Fibroblast of skin of right biceps (primary cell): ENCODE results near the gene CENPT.
"Not testable (repeated sequence)": the region's sequence is repeated elsewhere in the genome, so short reads cannot be mapped to it uniquely, and the experiment has no call there.

Experiments
- DNase-seq: peaks from one replicate; pipeline ENCODE4 v3.0.0-alpha.2; 2013

Gene CENPT

DNA sequence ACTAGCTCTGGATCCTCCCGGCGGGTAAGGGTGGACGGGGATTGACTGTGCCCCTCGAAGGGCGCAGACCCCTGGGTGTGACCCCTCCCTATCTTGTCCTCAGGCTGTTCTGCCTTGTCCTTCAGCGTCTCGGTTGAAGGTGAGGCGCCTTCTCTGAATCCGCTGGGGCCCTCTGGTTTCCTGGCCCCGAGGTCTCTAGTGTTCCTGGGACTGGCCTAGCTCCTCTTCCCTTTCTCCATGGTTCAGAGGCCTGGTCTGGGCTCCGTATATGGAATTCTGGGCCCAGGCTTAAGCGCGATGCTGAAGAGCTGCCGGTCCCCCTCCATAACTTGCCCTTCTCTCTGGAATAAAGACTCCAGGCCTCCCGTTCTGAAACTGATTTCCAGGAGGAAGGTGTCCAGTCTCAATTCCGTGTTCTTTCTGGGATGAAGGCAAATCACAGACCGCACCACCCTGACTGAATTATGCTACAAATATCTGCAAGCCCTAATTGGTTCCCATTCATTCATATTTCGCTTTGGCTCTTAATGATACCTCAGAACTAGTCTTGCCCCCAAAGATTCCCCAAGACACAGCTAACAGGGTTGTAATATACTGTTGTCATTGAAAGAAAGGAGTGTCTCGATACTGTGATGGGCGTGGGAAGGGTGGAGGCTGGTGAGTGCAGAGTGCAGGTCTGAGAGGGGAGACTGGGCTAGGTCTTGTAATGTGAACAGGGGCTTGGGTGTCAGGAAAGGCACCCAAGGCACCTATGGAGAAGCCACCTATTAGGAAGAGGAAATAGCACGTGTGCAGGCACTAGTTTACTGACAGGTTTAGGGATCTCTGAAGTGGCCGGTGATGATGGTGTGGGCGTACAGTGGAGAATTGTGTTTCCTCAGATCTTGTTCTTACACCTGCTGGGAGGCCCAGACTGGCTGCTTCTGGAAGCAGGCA lies 26.2 kb upstream of the CENPT start:
- no peak for DNase-seq

DNA sequence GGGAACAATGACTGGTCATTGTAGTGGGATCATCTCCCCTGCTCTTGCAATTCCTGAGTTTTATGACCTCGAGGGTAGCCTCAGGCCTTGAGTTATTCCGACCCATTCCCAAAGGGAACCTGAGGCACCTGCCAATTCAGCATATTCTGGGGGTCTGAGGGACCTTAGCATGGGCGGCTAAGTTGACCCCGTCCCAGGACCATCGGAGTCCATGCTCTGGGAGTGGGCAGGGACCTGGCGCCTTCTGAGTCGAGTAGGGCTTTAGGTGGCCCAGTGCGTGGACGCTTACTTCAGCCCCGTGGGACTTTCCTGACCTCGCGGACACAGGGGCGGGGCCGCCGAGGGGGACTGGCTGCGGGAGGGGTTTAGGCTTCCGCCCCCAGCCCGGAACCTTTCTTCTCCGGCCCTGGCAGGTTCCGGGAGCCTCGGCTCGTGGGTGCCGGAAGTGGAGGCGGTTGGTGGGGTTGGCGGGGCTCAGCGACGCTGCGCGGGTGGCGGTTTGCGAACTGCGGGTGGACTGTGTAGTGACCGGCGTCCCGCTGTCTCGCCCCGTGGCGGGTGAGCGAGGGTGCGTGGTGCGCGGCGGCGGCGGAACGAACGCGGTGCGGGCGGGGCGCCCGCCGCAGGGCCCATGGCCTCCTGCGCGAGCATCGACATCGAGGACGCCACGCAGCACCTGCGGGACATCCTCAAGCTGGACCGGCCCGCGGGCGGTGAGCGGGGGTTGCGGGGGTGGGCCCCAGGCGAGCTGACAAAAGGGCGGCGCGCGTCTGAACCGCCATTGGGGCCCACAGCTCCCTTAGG lies 25.3 kb upstream of the CENPT start, which contains the start of gene EDC4:
TSS of gene EDC4 (plus strand) at position 422 of the 804 bp plus-strand sequence. CDS start at position 632, 210 bp downstream.
- DNase-seq: peak; percentile 72

DNA sequence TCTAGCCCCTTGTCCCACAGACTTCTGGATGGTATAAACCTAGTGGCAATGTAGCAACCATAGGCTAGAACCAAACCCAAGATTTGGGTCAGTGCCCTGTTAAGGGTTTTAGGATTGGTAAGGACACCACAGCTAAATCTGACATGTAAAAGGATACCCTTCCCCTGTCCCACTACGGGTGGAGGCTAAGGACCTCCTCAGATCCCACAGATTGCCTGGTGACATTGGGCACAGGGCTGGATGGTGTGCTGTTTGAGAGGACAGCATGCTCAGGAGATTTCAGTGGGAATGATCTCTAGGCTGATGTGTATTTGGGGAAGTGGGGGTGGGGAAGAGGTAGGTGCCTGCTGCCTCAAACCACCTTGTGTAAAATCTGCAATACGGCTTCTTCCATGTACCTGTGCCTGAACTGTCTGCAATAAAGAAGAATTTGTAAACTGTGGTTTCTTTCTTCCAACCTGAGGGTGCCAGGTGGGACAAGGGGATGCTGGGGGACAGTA lies 24.7 kb upstream of the CENPT start:
- no peak for DNase-seq

DNA sequence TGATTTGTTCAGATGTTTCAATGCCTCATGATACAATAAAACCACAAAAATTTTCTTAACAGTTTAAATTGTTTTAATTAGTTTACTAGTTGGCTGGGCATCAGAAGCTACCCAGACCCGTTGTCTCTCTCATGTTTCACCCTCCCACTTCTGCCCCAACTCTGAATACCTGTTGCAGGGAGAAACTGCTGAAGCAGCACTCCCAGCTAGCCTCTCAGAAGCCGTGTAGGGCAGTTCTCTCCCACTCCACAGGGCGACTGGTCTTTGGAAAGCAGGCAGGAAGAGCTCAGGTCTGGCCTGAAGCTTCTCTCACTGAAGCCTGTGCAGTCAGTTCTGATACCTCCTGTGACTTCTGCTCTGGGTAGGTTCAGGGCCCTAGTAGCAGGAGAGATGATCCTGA lies 23.8 kb upstream of the CENPT start:
- DNase-seq: no peak

DNA sequence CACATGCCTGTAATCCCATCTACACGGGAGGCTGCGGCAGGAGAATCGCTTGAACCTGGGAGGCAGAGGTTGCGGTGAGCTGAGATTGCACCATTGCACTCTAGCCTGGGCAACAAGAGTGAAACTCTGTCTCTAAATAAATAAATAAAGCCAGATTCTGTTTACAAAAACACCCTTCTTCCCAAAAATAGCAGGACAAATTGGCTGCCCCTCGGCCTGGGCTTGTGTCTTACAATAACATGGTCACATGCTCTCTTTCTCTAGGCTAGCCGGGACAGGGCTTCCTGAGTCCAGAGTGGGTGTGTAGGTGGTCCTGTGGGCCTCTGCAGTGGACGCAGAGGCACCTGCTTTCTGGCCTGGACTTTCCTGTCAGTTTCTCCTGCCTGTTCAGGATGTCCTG lies 22.2 kb upstream of the CENPT start:
- no peak for DNase-seq

DNA sequence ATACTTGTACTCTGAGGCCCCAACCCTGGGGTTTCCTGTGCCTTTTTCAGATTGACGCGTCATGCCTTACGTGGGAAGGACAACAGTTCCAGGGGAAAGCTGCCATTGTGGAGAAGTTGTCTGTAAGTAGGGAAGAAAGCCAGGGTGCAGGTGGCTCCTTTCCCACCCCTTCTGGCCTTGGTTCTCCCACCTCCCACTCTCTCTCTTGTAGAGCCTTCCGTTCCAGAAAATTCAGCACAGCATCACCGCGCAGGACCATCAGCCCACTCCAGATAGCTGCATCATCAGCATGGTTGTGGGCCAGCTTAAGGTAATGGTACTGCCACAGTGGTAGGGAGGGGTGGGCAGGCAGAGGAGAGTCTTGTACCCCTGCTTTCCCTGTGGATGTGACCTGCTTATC lies 20.8 kb upstream of the CENPT start:
- DNase-seq: no peak

DNA sequence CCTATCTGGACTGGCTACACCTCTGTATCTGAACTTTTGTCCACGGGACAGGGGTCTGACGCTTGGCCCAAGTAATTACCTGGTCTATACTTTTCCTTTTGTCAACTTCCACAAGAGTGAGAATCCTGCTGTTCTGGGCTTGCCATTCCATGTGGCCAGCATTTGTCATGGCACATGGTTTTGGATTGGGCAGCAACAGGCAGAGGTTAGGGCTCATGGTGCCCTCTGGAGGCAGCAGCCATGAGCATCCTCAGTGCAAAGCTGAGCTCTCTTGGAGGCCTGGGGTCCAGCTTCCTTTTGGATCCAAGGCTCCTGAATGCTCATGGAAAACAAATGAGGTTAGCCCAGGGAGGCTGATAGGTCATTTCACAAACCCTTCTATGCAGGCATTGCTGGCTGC lies 17.8 kb upstream of the CENPT start:
- DNase-seq: peak; percentile 39

DNA sequence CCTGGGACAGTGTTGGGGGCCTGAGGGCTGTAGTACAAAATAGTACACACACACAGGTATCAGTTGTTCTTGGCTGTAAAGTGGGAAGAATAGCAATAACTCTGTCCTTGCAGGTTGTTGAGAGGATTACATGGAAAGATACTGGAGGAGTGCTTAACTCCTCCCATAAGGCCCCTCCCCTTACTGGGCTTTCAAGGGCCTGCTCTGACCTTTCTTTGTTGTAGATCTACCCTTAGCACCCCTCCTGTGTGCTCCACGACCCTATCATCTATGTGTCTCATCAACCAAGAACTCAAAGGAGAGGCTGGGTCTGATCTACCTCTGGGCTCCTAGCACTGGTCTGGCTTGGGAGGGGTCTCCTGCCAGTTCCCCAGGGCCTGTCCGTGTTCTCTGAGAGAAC lies 17.1 kb upstream of the CENPT start:
- no peak for DNase-seq

DNA sequence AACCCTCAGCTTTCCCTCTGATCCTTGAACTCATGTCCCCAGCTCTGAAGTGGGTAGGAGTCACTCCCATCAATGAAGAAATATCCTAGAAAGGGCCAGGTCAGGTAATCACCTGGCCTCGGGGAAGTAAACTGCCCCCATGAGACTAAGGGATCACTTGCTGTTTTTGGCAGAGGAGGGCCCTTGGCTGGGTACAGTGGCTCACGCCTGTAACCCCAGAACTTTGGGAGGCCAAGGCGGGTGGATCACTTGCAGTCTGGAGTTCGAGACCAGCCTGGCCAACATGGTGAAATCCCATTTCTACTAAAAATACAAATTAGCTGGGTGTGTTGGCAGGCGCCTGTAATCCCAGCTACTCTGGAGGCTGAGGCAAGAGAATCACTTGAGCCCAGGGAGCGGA lies 16.6 kb upstream of the CENPT start:
- not testable (repeated sequence) for DNase-seq

DNA sequence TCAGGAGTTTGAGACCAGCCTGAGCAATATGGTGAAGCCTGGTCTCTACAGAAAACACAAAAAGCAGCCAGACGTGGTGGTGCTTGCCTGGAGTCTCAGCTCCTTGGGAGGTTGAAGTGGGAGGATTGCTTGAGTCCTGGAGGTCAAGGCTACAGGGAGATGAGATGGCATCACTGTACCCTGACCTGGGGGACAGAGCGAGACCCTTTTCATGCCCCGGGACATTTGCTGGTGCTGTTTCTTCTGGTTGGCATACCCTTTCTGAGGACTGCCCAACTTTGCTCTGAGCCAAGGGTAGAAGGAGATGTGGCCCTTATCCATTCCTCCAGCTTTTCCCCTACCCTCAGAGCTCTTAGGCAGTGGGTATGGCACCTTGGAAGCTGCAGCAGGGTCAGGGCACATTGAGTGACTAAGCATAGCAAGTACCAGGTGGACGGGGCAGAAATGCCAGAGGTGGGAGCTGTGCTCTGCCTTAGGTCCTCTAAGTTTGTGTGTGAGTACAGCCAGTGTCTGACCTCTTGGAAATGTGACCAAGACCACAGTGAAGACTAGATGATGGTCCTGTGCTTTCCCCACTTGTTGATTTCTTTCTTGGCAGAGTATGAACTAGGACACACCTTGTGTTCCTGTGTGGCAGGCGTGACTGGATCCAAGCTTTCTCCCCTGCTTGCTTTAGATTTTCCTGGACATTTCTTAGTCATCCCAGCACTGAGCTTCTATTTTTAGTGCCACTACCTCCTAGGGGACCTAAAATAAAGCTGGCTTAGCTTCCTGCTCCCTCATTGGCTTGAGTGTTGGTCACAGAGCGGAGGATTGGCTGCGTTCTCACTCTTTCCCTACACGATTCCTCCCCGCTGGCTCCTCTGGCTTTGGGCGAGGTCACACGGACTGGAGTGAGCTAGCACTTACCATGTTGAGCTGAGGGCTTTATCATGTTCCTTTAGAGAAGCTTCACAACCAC lies 15.4 kb upstream of the CENPT start:
- peak; percentile 71 for DNase-seq

DNA sequence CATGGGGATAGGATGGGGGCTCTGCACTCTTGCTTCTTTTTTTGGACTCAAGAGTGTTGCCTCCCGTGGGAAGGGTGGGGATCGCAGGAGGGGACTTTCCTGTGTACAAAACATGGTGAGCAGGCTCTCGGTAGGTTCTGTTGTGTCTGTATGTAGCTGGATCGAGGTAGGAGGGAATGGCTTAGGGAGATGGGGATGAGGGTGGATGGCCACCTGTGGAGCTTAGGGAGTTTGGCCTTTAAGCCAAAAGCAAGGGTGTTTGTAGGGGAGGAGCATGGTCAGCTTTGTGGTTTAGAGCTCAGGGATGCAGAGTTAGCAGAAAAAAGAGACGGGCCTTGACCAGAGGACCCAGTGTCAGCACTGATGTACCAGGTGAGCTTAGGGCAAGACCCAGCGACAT lies 14.4 kb upstream of the CENPT start:
- DNase-seq: no peak

DNA sequence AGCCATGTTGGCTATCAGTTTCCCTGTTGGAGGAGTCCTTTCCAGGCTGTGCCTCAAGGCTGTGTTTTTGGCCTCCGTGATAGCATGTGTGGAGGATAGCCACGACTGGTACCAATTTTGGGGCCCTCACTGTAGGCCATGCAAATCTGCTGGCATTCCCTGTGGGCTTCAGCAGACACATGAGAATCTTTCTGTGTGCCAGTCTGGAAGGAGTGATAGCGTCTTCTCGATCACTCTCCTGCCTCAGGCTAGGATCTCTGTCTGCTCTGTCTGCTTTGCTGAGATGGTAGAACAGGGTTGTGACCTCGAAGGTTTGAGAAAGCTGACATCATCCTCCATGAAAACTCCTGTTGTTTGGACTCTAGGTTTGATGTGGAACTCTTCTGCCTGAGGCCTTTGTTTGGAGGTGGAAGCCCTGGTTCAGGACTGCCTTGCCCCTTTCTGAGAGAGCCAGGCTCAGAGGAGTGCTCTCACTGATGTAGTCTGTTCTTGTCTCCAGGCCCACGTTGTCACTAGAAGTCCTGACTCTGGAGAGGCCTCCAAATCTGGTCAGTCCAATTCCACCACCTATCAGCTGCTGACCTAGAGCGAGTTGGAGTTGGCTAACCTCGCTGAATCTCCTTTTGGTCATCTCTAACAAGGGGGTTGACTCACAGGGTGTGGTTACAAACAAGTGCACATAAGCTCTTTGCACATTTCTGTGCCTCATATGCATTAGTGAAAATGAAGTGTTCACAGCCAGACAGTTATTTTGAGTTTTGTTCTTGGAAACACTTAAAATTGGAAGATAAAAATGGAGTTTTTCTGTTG lies 13.3 kb upstream of the CENPT start:
- peak; percentile 7 for DNase-seq

DNA sequence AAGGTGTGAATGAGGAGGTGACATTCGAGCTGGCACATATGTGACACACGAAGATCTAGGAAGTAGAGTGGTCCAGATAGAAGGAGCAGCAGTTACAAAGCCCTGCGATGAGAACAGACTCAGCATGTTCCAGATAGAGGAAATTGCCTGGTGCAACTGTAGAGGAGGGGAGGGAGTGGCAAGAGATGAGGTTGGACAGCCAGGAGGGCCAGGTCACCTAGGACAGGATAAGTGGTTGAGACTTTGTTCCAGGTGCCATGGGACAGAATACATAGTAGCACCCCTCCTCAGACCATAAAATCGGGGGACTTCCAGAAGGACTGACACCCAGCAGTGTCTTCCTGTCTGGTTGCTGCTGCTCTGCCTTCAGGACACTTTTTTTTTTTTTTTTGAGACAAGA lies 11.0 kb upstream of the CENPT start:
- no peak for DNase-seq

DNA sequence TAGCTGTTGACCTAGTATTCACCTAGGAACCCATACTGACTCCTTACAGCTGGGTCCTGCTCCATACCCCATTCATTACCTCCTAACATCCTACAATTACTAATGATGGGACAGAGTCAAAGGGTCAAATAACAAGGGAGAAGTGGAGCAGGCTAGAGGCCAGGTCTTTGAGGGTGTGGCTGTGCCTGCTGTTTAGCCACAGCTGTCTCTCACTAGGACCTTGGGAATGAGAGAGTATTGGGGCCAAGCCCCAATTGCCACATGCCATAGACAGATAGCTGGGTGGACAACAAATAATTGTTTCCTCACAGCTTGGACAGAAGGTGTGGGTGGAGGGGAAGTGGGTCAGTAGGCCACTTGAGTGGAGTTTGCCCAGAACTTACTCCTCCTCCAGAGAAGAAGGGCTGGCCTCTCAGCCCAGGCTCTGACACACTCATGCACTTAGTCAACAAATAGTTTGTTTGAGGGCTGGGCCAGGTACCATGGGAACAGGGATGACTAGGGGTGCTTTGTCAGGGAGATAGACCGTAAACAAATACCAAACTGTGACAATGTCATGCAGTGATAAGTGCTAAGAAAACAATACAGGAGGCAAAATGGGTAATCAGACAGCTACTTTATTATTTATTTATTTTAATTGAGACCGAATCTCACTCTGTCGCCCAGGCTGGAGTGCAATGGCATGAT lies 10.2 kb upstream of the CENPT start:
- peak; percentile 85 for DNase-seq

DNA sequence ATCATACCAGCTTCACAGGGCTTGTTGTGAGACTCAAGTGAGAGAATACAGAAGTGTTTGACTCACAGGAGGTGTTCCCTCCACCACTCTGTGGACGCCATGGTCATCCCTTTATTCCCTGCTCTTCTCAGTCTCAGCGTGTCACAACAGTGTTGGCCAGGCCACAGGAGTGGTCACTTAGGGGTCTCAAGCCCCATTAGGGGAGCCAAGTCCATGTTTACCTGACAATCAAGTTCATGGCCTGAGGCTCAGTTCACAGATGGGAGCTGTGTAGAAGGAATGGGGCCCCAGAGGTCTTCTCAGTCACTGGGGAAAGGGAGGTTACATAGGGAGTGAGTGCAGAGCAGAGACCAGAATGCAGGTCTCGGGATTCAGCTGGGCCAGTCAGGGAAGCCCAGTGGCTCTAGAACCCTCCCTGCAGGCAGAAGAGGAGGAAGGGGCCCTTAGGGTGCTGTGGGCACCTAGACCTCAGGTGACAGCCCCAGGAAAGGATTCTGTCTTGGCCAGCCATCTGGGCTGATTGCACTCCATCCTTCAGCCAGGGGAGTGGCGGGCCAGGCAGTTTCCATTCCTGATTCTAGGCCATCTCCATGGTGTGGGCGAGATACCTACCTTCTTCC lies 9.5 kb upstream of the CENPT start:
- DNase-seq: no peak

DNA sequence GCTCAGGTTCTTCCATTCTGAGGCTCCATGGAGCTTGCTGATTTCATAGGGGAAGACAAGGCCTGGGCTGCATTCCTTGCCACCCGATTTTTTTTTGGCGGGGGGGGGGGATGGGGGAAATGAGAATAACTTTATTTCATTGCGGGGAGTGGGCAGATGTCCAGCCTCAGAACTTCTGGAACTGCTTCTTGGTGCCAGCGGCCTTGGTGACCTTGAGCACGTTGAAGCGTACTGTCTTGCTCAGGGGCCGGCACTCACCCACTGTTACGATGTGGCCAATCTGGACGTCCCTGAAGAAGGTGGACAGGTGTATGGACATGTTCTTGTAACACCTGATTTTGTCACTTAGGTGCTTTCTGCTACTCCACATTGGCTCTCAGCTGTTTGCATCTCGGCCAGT lies 8.3 kb upstream of the CENPT start:
- no peak for DNase-seq

DNA sequence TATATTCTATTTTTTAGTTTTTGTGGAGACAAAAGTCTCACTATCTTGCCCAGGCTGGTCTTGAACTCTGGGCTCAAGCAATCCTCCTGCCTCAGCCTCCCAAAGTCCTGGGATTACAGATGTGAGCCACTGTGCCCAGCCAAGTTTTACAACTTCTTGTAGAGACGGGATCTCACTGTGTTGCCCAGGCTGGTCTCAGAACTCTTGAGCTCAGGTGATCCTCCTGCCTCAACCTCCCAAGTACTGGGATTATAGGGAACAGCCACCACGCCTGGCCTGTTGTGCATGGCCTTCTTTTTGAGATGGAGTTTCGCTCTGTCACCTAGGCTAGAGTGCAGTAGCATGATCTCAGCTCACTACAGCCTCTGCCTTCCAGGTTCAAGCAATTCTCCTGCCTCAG lies 6.2 kb upstream of the CENPT start:
- no peak for DNase-seq

DNA sequence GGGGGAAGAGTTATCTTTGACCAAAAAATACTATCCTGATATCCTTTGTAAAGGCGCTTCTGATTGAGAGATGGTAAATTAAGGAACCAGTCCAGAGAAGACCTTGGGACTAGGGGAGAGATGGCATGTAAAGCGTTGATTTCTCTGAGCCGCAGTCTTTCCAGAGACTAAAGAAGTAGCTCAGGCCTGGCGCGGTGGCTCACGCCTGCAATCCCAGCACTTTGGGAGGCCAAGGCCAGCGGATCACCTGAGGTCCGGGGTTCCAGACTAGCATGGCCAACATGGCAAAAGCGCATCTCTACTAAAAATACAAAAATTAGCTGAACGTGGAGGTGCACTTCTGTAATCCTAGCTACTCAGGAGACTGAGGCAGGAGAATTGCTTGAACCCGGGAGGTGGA lies 625 bp upstream of the CENPT start:
- DNase-seq: no peak

DNA sequence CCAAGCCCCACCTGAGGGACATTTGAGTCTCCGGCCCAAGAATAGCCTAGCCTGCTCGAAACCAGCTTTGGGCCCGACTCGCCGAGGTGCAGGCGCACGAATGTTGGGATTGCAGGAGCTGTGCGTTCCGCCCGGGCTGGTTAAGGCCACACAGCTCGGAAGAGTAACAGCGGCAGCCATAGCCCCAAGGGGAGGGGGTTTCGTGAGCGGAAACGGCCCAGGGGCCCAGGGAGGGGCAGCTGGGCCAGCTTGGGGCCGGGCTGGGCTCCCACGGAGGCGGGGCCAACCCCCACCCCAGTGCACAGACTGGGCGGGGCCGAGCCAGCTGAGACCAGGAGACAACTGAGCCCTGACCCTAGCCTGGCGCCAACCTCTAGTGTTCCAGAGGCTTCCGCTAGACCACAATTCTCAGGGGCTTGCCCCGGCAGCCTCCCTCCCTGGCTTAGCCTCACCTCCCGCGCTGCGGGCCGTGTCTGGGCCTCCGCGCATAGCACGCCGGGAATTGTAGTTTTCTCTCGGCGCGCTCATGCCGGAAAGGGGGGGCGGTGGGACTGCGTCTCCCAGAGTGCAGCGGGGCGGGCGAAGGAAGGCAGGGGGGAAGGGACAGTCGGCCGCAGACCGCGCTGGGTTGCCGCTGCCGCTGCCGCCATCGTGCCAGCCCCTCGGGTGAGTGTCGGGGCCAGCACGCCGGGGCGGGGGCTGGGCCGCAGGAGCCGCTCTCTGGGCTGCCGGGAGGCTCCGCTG lies 1.0 kb downstream of the CENPT start, which contains the start of gene NUTF2:
TSS of gene NUTF2 (plus strand) at position 614 of the 744 bp plus-strand sequence. CDS start 18,198 bp downstream, outside the sequence.
- DNase-seq: peak; percentile 96

DNA sequence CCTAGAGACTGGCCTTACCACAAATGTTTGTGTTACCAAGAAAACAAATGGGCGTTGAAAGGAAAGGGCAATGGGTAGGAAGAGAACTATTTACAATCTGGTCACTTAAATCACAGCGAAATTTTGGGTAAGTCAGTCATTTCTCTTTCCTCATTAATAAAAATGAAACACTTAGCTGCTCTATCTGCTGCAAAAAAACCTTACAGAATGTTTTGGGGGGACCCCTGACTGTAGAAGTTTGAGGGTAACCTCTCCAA lies 1.5 kb downstream of the CENPT start:
- DNase-seq: no peak
